Measurements from ENCODE around the gene NIM1K. TPM values are rescaled to one million over a fixed set of nuclear protein-coding genes. Genes with fewer than 3 reads are reported as not detected.

The NIM1K gene
- total and polyA plus RNA-seq, 2 donors (not counting 3 experiments of a cell fraction or from before 2014, with no cell fraction given): 0.04 to 0.49 TPM

- dilution Hi-C loops (cut with MboI; ENCODE audit: extremely low pct_ligation_motif_present, low sequenced_read_pairs): no loop called here
- H3K27ac ChIP-seq (ENCODE audit: insufficient read depth, low read depth, low read length): no peak overlapping the region
- no peaks in the 10 kb centered on the region for H3K79me2 ChIP-seq (ENCODE audit: control insufficient read depth, insufficient read depth, low read length)
- peaks cover 4 to 5% of the 10 kb centered on the region in 2 experiments for H3K27me3 ChIP-seq (ENCODE audit: control insufficient read depth in 2 of 2, insufficient read depth in 2 of 2, low read length in 2 of 2)
- ChIA-PET POLR2A (no interaction called here), CTCF (interaction anchor here (0.9 kb wide), 1 partner anchor 14 kb away, joined by 3 read pairs; no protein-coding TSS in a partner anchor)
- no peak for TF ChIP-seq MAX (IDR thresholded peaks at IDR 0.05; ENCODE audit: insufficient read depth, insufficient read length)
- TF ChIP-seq, protein P1, sequence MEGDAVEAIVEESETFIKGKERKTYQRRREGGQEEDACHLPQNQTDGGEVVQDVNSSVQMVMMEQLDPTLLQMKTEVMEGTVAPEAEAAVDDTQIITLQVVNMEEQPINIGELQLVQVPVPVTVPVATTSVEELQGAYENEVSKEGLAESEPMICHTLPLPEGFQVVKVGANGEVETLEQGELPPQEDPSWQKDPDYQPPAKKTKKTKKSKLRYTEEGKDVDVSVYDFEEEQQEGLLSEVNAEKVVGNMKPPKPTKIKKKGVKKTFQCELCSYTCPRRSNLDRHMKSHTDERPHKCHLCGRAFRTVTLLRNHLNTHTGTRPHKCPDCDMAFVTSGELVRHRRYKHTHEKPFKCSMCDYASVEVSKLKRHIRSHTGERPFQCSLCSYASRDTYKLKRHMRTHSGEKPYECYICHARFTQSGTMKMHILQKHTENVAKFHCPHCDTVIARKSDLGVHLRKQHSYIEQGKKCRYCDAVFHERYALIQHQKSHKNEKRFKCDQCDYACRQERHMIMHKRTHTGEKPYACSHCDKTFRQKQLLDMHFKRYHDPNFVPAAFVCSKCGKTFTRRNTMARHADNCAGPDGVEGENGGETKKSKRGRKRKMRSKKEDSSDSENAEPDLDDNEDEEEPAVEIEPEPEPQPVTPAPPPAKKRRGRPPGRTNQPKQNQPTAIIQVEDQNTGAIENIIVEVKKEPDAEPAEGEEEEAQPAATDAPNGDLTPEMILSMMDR (IDR thresholded peaks at IDR 0.05; ENCODE audit: extremely low read depth in 1 of 2, insufficient read depth in 1 of 2, low read depth in 1 of 2, low read length in 2 of 2): no peak
- TF ChIP-seq JUN (IDR thresholded peaks at IDR 0.05; ENCODE audit: borderline replicate concordance, insufficient read depth, insufficient read length, low read depth): no peak
- no peak for TF ChIP-seq POLR2A (IDR thresholded peaks at IDR 0.05; ENCODE audit: low read depth, low read length)
- TF ChIP-seq MYC (IDR thresholded peaks at IDR 0.05; ENCODE audit: low read depth, low read length): no peak
- no peak for TF ChIP-seq GATA2 (IDR thresholded peaks at IDR 0.05; ENCODE audit: insufficient read depth, insufficient read length, low read depth, low read length)
- no TSS peak for BruUV-seq (replicated peaks)
- H3K4me1 ChIP-seq (ENCODE audit: control insufficient read depth, extremely low read depth, insufficient read depth, low read length): no peaks in the 10 kb centered on the region
- FAIRE-seq (no peak), DNase-seq (ENCODE audit: low read depth, low spot score) (no peak)
- H4K20me1 ChIP-seq (replicated peaks; ENCODE audit: control insufficient read depth, extremely low read depth, insufficient read depth, low read length): no peaks in the 10 kb centered on the region
- H2AFZ ChIP-seq (ENCODE audit: low read depth, low read length): no peak overlapping the region
- no peaks in the 10 kb centered on the region for H3K9me3 ChIP-seq (replicated peaks; ENCODE audit: control insufficient read depth, insufficient read depth, low read length)
- H3K36me3 ChIP-seq (ENCODE audit: control insufficient read depth in 2 of 2, extremely low read depth in 1 of 2, insufficient read depth in 2 of 2, low read length in 2 of 2): no peaks in the 10 kb centered on the region
- H3K9ac ChIP-seq (replicated peaks; ENCODE audit: extremely low read depth, insufficient read depth, low read length): no peak overlapping the region
- H3K9me1 ChIP-seq (replicated peaks; ENCODE audit: control insufficient read depth, extremely low read depth, insufficient read depth, low read length): no peaks in the 10 kb centered on the region
- H3K4me2 ChIP-seq (ENCODE audit: insufficient read depth, low read length): no peak overlapping the region
- intact Hi-C loops (cut with micrococcal nuclease): no loop called here
- no peak overlapping the region for H3K4me3 ChIP-seq (replicated peaks in 1 of 3; ENCODE audit: insufficient read depth in 1 of 3, low read depth in 1 of 3, low read length in 3 of 3)
Observed at GRCh38 chr5:43209833-43210232, 17.8 kb downstream of the NIM1K start.

DNA sequence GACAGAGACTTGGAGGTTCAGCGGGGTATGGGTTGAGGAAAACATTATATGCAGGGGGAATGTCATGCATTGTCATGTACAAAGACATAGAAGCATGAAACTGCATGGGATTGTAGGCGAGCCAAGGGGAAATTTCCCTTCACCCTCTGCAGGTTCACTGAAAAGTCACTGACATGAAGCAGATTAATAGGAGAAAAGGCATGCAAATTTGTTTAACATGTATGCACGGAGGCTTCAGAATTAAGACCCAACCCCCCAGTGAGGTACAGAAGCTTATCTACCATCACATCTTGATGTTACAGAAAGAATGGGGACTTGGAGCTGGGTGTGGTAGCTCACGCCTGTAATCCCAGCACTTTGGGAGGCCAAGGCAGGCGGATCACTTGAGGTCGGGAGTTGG lies 18.5 kb downstream of the NIM1K start:
- Histone ChIP-seq H3K4me3 (replicated peaks in 1 of 3; ENCODE audit: insufficient read depth in 1 of 3, low read depth in 1 of 3, low read length in 3 of 3) (no peak overlapping the region), H2AFZ (ENCODE audit: low read depth, low read length) (no peak overlapping the region), H4K20me1 (replicated peaks; ENCODE audit: control insufficient read depth, extremely low read depth, insufficient read depth, low read length) (no peaks in the 10 kb centered on the region), H3K27ac (ENCODE audit: insufficient read depth, low read depth, low read length) (no peak overlapping the region), H3K4me2 (ENCODE audit: insufficient read depth, low read length) (no peak overlapping the region), H3K9ac (replicated peaks; ENCODE audit: extremely low read depth, insufficient read depth, low read length) (no peak overlapping the region), H3K4me1 (ENCODE audit: control insufficient read depth, extremely low read depth, insufficient read depth, low read length) (no peaks in the 10 kb centered on the region), H3K36me3 (ENCODE audit: control insufficient read depth in 2 of 2, extremely low read depth in 1 of 2, insufficient read depth in 2 of 2, low read length in 2 of 2) (no peaks in the 10 kb centered on the region), H3K27me3 (ENCODE audit: control insufficient read depth in 2 of 2, insufficient read depth in 2 of 2, low read length in 2 of 2) (peaks cover 4 to 5% of the 10 kb centered on the region in 2 experiments), H3K9me3 (replicated peaks; ENCODE audit: control insufficient read depth, insufficient read depth, low read length) (no peaks in the 10 kb centered on the region), H3K79me2 (ENCODE audit: control insufficient read depth, insufficient read depth, low read length) (no peaks in the 10 kb centered on the region), H3K9me1 (replicated peaks; ENCODE audit: control insufficient read depth, extremely low read depth, insufficient read depth, low read length) (no peaks in the 10 kb centered on the region)
- TF ChIP-seq MYC (IDR thresholded peaks at IDR 0.05; ENCODE audit: low read depth, low read length): no peak
- TF ChIP-seq POLR2A (IDR thresholded peaks at IDR 0.05; ENCODE audit: low read depth, low read length): no peak
- TF ChIP-seq, protein P1 (IDR thresholded peaks at IDR 0.05; ENCODE audit: extremely low read depth in 1 of 2, insufficient read depth in 1 of 2, low read depth in 1 of 2, low read length in 2 of 2): no peak
- no peak for TF ChIP-seq GATA2 (IDR thresholded peaks at IDR 0.05; ENCODE audit: insufficient read depth, insufficient read length, low read depth, low read length)
- TF ChIP-seq MAX (IDR thresholded peaks at IDR 0.05; ENCODE audit: insufficient read depth, insufficient read length): no peak
- no peak for TF ChIP-seq EZH2 (IDR thresholded peaks at IDR 0.05; ENCODE audit: borderline replicate concordance, low read depth, low read length, severe bottlenecking)
- TF ChIP-seq FOS (IDR thresholded peaks at IDR 0.05; ENCODE audit: borderline replicate concordance, insufficient read depth, low read length): no peak
- TF ChIP-seq JUN (IDR thresholded peaks at IDR 0.05; ENCODE audit: borderline replicate concordance, insufficient read depth, insufficient read length, low read depth): no peak
- no peak for TF ChIP-seq POLR2AphosphoS5 (IDR thresholded peaks at IDR 0.05; ENCODE audit: insufficient read depth, low read depth, low read length)
- ChIA-PET CTCF (interaction anchor here (0.9 kb wide), 1 partner anchor 13 kb away, joined by 3 read pairs; no protein-coding TSS in a partner anchor), POLR2A (no interaction called here)
- intact Hi-C loops (cut with micrococcal nuclease) (no loop called here), dilution Hi-C loops (cut with MboI; ENCODE audit: extremely low pct_ligation_motif_present, low sequenced_read_pairs) (no loop called here)
- BruUV-seq (replicated peaks): no TSS peak
- no peak for DNase-seq (ENCODE audit: low read depth, low spot score)
- no peak for FAIRE-seq
